Eye (tissue), 1 donor: Measurements from ENCODE around the gene WDR91.
"Not testable (repeated sequence)": the region's sequence is repeated elsewhere in the genome, so short reads cannot be mapped to it uniquely, and the experiment has no call there.

Experiments
- DNase-seq: peaks from one replicate; pipeline ENCODE4 v3.0.0-alpha.2; 2015

Gene WDR91

DNA sequence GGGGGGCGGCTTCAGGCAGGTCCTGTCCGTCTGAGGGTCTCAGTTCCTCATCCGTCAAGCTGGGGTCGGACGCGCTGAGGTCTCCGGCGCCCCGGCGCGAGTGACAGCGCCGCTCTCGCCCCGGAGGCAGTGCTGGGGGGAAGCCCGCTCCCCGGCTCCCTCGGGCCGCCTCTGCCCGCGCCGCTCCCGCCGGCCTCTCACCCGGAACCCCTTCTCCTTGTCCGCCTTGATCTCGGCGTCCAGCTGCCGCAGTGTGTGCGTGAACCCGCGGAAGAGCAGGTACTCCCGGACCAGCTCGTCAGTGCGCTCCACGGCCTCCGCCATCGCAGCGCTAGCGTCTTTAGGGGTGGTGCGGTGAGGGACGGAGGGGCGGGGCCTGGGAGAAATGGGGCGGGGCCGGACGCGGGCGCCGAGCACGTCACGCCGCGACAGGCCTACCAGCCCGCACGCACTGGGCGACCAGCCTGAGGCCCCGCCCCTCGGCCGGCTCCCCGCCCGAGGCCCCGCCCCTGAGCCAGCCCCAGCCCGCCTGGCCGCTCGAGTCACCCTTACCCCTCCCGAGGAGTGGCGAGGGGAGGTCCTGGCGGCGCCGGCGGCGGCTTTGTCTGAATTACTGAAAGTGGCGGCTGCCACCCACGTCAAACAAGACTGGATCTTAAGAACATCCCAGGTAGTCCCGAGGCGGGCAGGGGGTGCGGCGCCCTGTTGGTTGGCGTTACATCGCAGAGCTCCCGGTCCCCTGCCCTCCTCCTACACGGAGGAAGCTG lies at the start of gene WDR91:
TSS of gene WDR91 (minus strand) at position 348 of the 767 bp plus-strand sequence. CDS start at position 324, 24 bp downstream.
- peak; percentile 97 for DNase-seq

DNA sequence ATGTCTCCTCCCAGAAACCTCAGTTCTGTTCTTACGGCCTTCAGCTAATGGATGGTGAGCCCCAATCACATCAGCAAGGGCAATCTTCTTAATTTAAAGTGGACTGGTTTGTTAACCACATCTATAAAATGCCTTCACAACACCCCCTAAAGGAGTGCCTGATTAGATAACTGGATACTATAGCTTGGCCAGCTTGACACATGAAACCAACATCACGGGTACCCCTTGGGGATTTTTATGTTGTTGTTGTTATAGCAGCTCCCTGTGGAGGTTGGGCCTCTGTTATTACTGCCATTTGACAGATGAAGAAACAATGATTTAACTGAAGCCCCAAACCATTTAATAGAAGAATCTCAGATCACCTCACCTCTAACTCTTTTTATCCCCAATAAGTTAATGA lies 49.1 kb upstream of the WDR91 start:
- DNase-seq: no peak

DNA sequence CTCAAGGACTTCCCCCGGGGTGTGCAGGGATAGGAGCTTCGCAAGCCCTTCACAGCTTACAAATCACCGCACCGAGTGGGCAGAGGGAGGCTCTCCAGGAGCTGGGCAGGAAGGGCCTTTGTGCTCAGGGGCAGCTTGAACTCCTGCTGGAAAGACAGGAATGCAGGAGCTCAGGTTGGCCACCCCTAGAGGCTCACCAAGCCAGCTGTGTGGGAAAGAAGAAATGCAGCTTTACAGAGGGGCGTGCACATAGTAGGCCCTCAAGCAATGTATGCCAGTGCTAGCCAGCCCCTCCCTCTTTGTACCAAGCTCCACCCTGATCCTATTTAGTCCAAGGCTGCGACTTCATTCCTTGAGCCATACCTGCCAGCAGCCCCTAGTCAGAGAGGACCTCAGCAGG lies 48.4 kb upstream of the WDR91 start:
- no peak for DNase-seq

DNA sequence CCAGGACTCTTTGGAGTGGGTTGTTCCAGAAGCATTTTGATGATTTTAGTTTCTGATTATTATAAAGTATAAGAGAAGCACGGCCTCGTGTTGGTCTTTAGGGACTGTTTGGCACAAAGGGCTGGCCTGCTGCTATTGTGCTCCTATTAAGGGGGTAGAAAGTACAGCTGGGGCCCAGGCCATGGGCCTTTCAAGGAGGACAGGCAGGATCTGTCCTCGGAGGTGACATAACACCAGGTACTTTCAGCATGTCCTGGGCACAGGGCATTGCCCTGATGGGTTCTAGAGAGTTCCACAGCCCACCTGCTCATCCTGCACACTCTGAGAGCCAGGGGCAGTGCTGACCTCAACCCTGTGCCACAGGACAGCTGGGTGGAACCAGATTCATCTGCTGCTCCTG lies 47.3 kb upstream of the WDR91 start:
- DNase-seq: no peak

- no peak for DNase-seq
Observed at GRCh38 chr7:135257790-135258189, 46.5 kb upstream of the WDR91 start.

GRCh38 chr7:135253851-135254771 lies 42.8 kb upstream of the WDR91 start:
- no peak for DNase-seq

DNA sequence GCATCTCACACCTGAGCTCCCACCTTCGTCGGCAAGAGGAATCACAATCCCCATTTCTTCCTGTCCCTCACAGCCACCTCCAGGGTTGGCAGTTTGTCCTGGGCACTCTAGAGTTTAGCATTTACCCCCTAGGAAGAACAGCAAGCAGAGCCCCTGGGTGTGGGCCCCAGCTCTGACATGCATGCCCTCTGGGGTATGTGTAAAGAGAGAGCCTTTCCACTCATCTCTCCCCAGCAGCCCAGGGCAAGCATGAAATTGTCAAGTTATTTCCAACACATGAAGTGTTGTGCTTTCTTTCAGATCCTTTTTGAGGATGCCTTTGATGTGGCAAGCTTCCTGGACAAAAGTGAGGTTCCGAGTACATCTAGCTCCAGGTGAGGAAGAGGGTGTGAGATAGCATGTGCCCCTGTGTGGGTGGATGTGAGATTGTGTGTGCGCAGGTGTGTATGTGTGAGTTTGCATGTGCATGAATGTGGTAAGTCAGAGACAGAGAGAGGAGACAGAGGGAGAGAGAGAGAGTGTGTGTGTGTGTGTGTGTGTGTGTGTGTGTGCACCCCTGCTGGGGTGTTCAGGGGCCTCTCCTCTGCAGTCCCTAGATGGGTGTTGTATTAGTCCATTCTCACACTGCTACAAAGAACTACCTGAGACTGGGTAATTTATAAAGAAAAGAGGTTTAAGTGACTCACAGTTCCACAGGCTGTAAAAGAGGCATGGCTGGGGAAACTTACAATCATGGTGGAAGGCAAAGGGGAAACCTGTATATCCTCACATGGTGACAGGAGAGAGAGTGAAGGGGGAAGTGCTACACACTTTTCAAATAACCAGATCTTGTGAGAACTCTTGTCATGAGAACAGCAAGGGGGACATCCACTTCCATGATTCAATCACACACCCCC lies 40.4 kb upstream of the WDR91 start:
- no peak for DNase-seq

DNA sequence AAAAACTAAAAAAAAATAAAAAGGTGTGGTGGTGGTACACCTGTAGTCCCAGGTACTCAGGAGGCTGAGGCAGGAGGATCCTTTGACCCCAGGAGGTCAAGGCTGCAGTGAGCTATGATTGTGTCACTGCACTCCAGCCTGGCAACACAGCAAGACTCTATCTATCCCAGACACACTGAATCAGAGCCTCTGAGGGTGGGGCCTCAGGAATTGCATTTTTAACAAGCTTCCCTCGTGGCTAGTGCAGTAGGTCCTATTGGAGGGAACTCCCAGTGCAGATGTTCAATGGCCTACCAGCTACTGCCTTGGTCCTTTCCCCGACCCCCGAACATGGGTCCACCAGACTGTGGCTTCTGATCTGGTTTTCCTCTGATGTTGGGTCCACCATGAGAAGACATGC lies 37.2 kb upstream of the WDR91 start:
- DNase-seq: no peak

- no peak for DNase-seq
Observed at GRCh38 chr7:135247746-135248471, 36.6 kb upstream of the WDR91 start.

- no peak for DNase-seq
Observed at GRCh38 chr7:135246191-135246825, 35.0 kb upstream of the WDR91 start.

GRCh38 chr7:135245226-135246190 lies 34.2 kb upstream of the WDR91 start:
- no peak for DNase-seq

- DNase-seq: no peak
Observed at GRCh38 chr7:135242096-135242684, 30.9 kb upstream of the WDR91 start.

- DNase-seq: no peak
Observed at GRCh38 chr7:135240441-135240840, 29.1 kb upstream of the WDR91 start.

DNA sequence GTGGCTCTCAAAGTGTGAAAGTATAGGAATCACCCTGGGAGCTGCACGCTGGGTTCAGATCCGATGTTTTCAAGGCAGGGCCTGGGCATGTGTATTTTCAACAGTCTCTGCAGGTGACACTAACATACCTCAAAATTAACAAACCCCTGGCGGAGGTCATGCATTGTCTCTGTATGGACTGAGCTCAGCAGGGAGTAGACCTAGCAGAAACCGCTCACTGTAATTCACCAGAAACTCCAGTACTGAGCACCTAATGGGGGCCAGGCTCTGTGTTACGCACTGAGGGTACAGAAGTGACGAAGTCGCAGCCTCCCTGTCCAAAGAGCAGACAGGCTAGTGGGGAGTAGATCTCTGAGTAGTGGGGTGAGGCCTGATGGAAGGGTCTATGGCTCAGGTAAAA lies 27.9 kb upstream of the WDR91 start:
- no peak for DNase-seq

DNA sequence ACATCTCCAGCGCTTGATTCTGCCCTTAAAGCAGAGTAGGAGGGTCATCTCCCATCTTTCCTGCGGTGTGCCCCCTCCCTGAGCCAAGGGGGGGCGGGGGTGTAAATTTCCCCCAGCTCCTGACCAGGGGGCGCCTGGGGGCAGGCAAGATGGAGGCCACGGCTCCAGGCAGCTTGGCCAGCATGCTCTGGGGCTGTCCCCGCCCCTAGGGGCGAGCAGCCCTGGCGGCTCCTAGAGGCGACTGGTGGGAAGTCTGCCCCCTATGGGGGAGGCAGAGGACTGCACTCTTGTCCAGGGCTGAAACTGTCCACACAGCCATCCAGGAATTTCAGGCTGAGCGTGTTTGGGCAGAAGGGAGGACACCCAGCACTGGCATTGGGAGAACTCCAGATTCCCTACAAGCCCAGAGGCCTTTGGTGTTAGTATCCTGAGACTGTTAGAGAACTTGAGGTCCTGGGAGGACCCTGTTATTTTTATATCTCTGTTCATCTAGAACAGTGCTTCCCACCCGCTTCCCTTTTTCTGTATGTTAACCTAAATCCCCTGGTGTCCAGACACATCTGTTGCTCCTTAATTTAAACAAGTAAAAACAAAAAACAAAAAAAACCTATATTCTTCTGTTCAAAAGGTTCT lies 26.9 kb upstream of the WDR91 start:
- no peak for DNase-seq

- no peak for DNase-seq
Observed at GRCh38 chr7:135236727-135237126, 25.4 kb upstream of the WDR91 start.

- DNase-seq: no peak
Observed at GRCh38 chr7:135235841-135236240, 24.5 kb upstream of the WDR91 start.

- DNase-seq: no peak
Observed at GRCh38 chr7:135234727-135235126, 23.4 kb upstream of the WDR91 start.

DNA sequence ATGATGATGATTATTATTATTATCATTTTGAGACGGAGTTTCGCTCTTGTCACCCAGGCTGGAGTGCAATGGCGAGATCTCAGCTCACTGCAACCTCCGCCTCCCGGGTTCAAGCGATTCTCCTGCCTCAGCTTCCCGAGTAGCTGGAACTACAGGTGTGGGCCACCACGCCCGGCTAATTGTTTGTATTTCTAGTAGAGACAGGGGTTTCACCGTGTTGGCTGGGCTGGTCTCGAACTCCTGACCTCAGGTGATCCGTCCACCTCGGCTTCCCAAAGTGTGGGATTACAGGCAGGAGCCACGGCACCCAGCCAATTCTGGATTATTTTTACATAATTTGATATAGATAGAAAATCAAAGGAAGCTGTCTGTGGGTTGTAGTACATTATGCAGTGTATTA lies 22.8 kb upstream of the WDR91 start:
- DNase-seq: not testable (repeated sequence)

DNA sequence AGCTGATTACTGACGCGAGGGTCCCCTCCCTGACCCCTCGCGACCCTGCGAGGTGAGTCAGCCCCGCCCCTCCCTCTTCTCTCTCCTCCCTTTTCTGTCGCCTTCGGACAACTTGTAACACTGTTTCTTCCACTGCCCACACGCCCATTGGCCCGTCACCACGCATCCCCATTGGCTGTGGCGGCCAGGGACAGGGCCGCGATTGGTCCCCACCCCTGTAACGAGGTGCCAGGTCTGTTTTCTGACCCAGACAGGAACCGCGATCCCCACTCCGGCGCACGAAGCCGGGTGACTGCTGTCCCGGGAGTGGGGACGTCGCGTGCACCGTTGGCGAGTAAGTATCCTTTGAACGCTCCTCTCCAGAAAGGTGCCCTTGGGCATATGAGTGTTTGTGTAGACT lies 22.2 kb upstream of the WDR91 start, which contains the start of gene STRA8:
TSS of gene STRA8 (plus strand) at position 269 of the 400 bp plus-strand sequence. CDS start 6,687 bp downstream, outside the sequence.
- DNase-seq: no peak
